VCaP (cell line): ENCODE data around the gene PCSK5.
"Not testable (repeated sequence)": the region's sequence is repeated elsewhere in the genome, so short reads cannot be mapped to it uniquely, and the experiment has no call there.

ENCODE experiments used
- H3K27ac ChIP-seq: fragments of 450-650 bp; 2 replicates; pipeline ENCODE4 v1.5.1; 2017
- CTCF ChIP-seq: fragments of 450-650 bp; conservative IDR thresholded peaks from 2 replicates; pipeline ENCODE4 v1.5.1; 2017; ENCODE audit warnings: mild to moderate bottlenecking, moderate library complexity

The PCSK5 gene

GRCh38 chr9:76359365-76359764 is 468.9 kb downstream of the PCSK5 start:
- TF ChIP-seq CTCF: no peak
- no peak overlapping the region for H3K27ac ChIP-seq

DNA sequence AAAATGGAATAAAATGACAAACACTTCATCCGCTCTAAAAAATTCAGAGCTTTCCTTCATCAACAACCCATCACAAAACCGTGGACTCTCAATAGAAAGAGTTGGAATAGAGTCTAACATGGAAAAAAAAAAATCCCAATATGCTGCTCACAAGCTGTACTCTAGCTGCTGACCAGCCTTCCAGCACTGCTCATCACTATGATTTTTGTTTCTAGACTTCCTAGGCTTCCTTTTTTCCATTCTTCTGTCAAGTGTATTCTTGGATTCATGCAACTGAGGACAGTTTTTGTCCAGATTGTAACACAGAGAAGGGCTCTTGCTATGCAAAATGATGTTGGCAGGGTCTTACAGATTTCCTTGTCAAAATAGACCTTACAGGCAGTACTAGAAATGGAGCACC is 469.3 kb downstream of the PCSK5 start:
- no peak for TF ChIP-seq CTCF
- H3K27ac ChIP-seq: no peak overlapping the region

- H3K27ac ChIP-seq: not testable (repeated sequence)
Observed at GRCh38 chr9:76362332-76363031, 472.0 kb downstream of the PCSK5 start.

DNA sequence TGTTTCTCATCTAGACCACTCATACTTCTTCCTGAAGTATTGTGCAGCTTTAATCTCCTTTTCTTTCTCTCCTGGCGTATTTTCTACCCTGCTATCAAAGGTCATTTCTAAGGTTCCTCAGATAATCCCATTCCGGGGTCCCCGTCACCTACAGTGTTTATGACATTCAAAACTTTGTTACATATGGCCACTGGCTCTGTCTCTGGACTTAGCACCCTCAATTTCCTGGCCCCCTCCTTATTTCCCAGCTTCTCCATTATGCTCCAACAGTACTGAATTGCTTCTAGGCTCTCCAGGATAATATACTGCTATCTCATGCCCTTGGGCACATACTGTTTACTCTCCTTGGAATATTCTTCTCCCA is 472.5 kb downstream of the PCSK5 start:
- H3K27ac ChIP-seq: no peak overlapping the region
- no peak for TF ChIP-seq CTCF

GRCh38 chr9:76365028-76365427 is 474.6 kb downstream of the PCSK5 start:
- H3K27ac ChIP-seq: no peak overlapping the region
- TF ChIP-seq CTCF: no peak

GRCh38 chr9:76366275-76366674 is 475.8 kb downstream of the PCSK5 start:
- no peak for TF ChIP-seq CTCF
- H3K27ac ChIP-seq: no peak overlapping the region

DNA sequence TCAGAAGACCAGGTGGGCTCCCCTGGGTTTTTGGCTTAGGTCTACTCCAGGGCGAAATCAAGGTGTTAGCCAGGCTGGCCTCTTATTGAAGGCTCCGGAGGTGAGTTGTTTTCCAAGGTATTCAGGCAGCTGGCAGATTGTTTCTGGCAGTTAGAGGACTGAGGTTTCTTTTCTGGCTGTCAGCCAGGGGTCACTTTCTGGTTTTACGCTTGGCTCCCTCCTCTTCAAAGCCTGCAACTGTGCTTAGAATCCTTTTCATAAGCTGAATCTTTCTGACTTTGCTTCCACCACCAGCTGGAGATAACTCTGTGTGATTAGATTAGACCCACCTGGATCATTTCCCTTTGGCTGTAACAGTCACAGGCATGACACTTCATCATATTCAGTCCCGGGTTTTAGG is 479.1 kb downstream of the PCSK5 start:
- no peak overlapping the region; the same call in 1 of the 2 replicates for H3K27ac ChIP-seq
- no peak for TF ChIP-seq CTCF

DNA sequence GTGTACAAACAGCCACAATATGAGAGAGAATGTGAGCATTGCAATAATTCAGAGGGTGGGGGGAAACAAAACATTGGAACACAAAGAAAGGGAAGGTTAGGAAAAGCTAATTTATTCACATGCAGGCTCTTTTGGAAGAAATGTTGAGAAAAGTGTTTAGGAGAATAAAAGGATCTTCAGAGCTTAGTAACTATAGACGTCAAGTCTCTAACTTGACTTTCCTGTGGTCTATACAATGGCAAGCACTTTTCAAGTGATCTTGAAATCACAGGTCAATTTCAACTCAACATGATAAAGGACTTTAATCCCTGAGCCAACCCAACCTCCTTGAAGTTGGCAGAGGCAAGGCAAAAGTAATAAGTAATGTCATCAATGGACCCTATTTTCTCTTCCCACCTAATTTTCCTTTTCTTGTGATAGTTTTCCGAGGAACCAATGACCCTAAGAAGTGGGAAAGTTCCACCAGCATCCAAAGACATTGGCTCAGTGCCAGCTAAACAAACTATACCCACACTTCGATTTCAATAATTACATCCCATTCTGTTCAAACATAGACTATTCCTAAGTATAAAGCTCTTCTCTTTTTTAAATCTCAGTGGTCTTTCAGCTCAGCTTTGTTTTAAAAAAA is 480.0 kb downstream of the PCSK5 start:
- no peak for TF ChIP-seq CTCF
- H3K27ac ChIP-seq: no peak overlapping the region
